WTC11 (cell line): ENCODE results near the gene DRC1.

ENCODE experiments used
- CTCF ChIP-seq: fragments of 200-600 bp; IDR thresholded peaks from 2 replicates; pipeline ENCODE4 v1.8.0; 2022; ENCODE audit warnings: antibody characterized with exemption
- FOXJ3 ChIP-seq: sonication (generic); formaldehyde crosslinking; IDR thresholded peaks from 2 replicates; pipeline ENCODE4 v1.9.0; 2021; ENCODE audit warnings: missing genetic modification reagents, mild to moderate bottlenecking, borderline replicate concordance
- NFATC4 ChIP-seq: fragments of 250-450 bp; sonication (Bioruptor Pico); IDR thresholded peaks from 2 replicates; pipeline ENCODE4 v1.9.0; 2021; ENCODE audit warnings: mild to moderate bottlenecking
- NR3C1 ChIP-seq: sonication (generic); formaldehyde crosslinking; conservative IDR thresholded peaks from 2 replicates; pipeline ENCODE4 v1.8.1; 2023; ENCODE audit warnings: low read depth, mild to moderate bottlenecking, missing genetic modification reagents
- ZNF219 ChIP-seq: sonication (generic); formaldehyde crosslinking; IDR thresholded peaks from 2 replicates; pipeline ENCODE4 v1.8.0; 2023; ENCODE audit warnings: missing genetic modification reagents, mild to moderate bottlenecking, borderline replicate concordance

- TF ChIP-seq CTCF (no peak), NFATC4 (CRISPR knock-in tag) (no peak), FOXJ3 (CRISPR knock-in tag) (no peak), NR3C1 (CRISPR knock-in tag) (no peak), ZNF219 (no peak)
Measured at GRCh38 chr2:26364669-26365068, 37.1 kb upstream of the DRC1 start.
